Vagina (tissue), 2 donors: ENCODE results near the gene UBAP1L. TPM values are rescaled to one million over a fixed set of nuclear protein-coding genes. Genes with fewer than 3 reads are reported as not detected.
A peak's percentile ranks its signal among the peaks of the same experiment; 100 is the strongest.
"Not testable (repeated sequence)": the region's sequence is repeated elsewhere in the genome, so short reads cannot be mapped to it uniquely, and the experiment has no call there.

Experiments
- DNase-seq, 2 donors: peaks; one replicate each; pipeline ENCODE4 v3.0.0-alpha.2; 2017; ENCODE audit errors: extremely low spot score in 2 of 2
- H3K27ac ChIP-seq: fragments of 200-600 bp; sonication (generic); one replicate; pipeline ENCODE4 v1.5.1; 2019
- H3K27me3 ChIP-seq: fragments of 200-600 bp; sonication (generic); one replicate; pipeline ENCODE4 v1.5.1; 2019
- H3K36me3 ChIP-seq, 2 donors: fragments of 200-600 bp; sonication (generic); one replicate each; pipeline ENCODE4 v1.5.1; 2017 to 2019
- H3K4me1 ChIP-seq: fragments of 200-600 bp; sonication (generic); one replicate; pipeline ENCODE4 v1.5.1; 2019
- H3K4me3 ChIP-seq, 2 donors: fragments of 200-600 bp; sonication (generic); 1 replicate in 1 of 2; 2 replicates in 1 of 2; pipeline ENCODE4 v1.5.1; 2016 to 2019
- H3K9me3 ChIP-seq: fragments of 200-600 bp; sonication (generic); one replicate; pipeline ENCODE4 v1.5.1; 2019
- POLR2A ChIP-seq, 2 donors: fragments of 450-650 bp; IDR thresholded peaks; one replicate each; pipeline ENCODE4 v1.6.1; 2017; ENCODE audit warnings: antibody characterized with exemption in 2 of 2, mild to moderate bottlenecking in 2 of 2, moderate library complexity in 2 of 2
- POLR2AphosphoS5 ChIP-seq, 2 donors: sonication (generic); formaldehyde crosslinking; IDR thresholded peaks; one replicate each; pipeline ENCODE4 v1.9.0; 2017; ENCODE audit warnings: antibody characterized with exemption in 2 of 2, mild to moderate bottlenecking in 2 of 2, low read depth in 1 of 2; ENCODE audit not compliant: insufficient read depth in 1 of 2
- intact Hi-C: fragments of 100-400 bp; cut with DNase I; formaldehyde crosslinking; loops from one replicate; pipeline ENCODE4 v1.15.1; 2023
- total RNA-seq: library from RNA; depleted of rRNA; stranded (reverse); fragments of >200 nt; gene quantifications from one replicate; pipeline ENCODE4 v1.2.3, GENCODE V29; 2016
- TF ChIP-seq, protein P1 (sequence below), 3 experiments: fragments of 450-650 bp in 2 of 3; fragments of 200-600 bp in 1 of 3; sonication (generic) in 1 of 3; IDR thresholded peaks; one replicate each; pipeline ENCODE4 v1.5.1; 2017 to 2019; ENCODE audit warnings: antibody characterized with exemption in 3 of 3, mild to moderate bottlenecking in 2 of 3, moderate library complexity in 2 of 3

Gene UBAP1L
- total RNA-seq, 1 donor from 2014 or later = 5.4 TPM

DNA sequence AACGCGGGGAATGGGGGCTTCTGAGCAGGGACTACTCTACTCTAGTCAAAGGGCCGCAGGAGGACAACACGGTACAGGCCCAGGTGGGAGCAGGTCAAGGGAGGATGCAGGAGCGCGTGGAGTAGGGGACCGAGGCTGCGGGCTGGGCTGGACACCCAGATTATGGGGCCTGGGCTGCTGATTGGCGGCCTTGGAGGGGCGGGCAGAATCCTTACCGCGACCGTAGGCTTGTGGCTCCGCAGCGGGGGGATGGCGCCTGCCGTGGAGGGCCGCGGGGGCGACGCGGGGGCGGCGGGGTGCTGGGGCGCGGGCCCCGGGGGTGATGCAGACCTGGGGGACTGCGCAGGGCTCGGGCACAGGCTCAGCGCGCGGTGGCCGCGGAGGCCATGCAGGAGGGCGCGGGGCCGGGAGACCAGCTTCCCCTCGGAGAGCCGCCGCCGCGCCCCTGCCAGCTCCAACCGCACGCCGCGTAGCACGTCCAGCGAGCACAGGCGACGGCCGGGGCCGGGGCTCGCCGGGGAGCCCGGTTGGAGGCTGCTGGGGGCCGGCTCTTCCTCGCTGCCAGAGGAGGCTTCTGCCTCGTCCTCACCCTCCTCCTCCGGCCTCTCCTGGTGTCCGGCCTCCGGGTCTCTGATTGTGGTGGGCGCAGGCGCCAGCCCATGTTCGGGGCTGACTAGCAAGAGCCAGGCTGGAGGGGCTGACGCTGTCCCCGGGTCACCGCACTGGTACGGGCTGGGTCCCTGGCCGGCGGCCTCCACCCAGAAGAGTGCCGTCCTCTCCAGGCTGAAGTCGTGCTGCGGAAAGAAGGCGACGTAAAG is 12.9 kb downstream of the UBAP1L start:
- peak in 1 of 2 donors; percentile 46 for DNase-seq

DNA sequence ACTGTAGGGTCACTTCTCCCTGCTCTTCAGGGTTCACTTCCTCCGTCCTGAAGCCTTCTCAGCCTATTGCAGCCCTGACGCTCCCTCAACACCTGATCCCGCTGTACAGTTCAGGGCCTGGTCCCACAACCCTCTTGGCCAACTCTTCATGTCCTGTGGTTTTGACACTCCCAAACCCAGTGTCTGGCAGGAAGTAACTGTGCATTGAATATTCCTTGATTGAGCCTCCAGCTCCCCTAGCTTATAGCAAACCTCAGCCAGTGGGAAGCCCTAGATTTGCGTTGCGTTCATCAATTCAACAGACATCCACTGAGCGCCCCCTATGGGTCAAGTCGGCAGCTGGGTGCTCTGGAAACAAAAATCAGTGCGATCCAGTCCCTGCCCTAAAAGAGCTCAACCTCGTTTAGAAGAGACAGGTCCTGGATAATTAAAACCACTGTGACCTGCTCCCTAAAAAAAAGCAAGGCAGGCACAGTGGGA is 13.5 kb downstream of the UBAP1L start:
- peak in 1 of 2 donors; percentile 49 for DNase-seq
- Histone ChIP-seq H3K27me3 (no peaks in the 10 kb centered on the region), H3K36me3 (peaks cover 0 to 30% of the 10 kb centered on the region in 2 donors), H3K9me3 (no peaks in the 10 kb centered on the region), H3K27ac (peak overlapping the region; percentile 11), H3K4me1 (peaks cover 15% of the 10 kb centered on the region), H3K4me3 (no peak overlapping the region)
- intact Hi-C loops = no loop called here
- no peak for TF ChIP-seq POLR2AphosphoS5 (IDR thresholded peaks at IDR 0.05; ENCODE audit: insufficient read depth in 1 of 2, low read depth in 1 of 2)
- TF ChIP-seq, protein P1, sequence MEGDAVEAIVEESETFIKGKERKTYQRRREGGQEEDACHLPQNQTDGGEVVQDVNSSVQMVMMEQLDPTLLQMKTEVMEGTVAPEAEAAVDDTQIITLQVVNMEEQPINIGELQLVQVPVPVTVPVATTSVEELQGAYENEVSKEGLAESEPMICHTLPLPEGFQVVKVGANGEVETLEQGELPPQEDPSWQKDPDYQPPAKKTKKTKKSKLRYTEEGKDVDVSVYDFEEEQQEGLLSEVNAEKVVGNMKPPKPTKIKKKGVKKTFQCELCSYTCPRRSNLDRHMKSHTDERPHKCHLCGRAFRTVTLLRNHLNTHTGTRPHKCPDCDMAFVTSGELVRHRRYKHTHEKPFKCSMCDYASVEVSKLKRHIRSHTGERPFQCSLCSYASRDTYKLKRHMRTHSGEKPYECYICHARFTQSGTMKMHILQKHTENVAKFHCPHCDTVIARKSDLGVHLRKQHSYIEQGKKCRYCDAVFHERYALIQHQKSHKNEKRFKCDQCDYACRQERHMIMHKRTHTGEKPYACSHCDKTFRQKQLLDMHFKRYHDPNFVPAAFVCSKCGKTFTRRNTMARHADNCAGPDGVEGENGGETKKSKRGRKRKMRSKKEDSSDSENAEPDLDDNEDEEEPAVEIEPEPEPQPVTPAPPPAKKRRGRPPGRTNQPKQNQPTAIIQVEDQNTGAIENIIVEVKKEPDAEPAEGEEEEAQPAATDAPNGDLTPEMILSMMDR (IDR thresholded peaks at IDR 0.05) = peak; percentile 41 to 56 (median 47)

More for the DNA sequence above, 12.9 kb downstream of the UBAP1L start:
- peaks cover 0 to 30% of the 10 kb centered on the region in 2 donors for H3K36me3 ChIP-seq
- no peaks in the 10 kb centered on the region for H3K9me3 ChIP-seq
- intact Hi-C loops = no loop called here
- peaks cover 15% of the 10 kb centered on the region for H3K4me1 ChIP-seq
- no peak overlapping the region for H3K4me3 ChIP-seq
- TF ChIP-seq, protein P1 (IDR thresholded peaks at IDR 0.05) = no peak
- no peak for TF ChIP-seq POLR2A (IDR thresholded peaks at IDR 0.05)
- no peak for TF ChIP-seq POLR2AphosphoS5 (IDR thresholded peaks at IDR 0.05; ENCODE audit: insufficient read depth in 1 of 2, low read depth in 1 of 2)
- no peak overlapping the region for H3K27ac ChIP-seq
- H3K27me3 ChIP-seq = no peaks in the 10 kb centered on the region

DNA sequence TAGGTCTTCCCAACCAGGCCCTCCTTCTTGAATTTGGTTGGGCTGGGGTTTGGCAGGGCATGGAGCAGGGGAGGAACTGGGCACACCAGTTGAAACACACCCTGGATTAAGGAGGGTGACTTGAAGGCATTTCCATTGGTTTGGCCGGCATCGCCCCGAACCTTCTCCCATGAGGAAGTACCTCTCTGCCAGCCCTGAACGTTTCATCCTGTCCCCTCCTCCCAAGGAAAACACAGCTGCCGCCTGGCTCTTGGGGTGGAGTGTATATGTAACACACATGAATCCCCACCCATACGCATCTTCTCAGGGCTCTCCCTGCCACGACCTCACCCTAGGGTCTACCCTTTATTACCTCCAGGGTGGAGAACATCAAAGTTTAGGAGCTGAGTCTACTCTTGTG is 14.6 kb downstream of the UBAP1L start:
- peaks cover 0 to 23% of the 10 kb centered on the region in 2 donors for H3K36me3 ChIP-seq
- intact Hi-C loops = no loop called here
- no peaks in the 10 kb centered on the region for H3K9me3 ChIP-seq
- H3K4me1 ChIP-seq = peaks cover 15% of the 10 kb centered on the region
- no peak overlapping the region for H3K27ac ChIP-seq
- H3K4me3 ChIP-seq = no peak overlapping the region
- no peaks in the 10 kb centered on the region for H3K27me3 ChIP-seq
- TF ChIP-seq, protein P1 (IDR thresholded peaks at IDR 0.05) = no peak
- TF ChIP-seq POLR2AphosphoS5 (IDR thresholded peaks at IDR 0.05; ENCODE audit: insufficient read depth in 1 of 2, low read depth in 1 of 2) (no peak), POLR2A (IDR thresholded peaks at IDR 0.05) (no peak)
- DNase-seq = peak; percentile 83 to 84

DNA sequence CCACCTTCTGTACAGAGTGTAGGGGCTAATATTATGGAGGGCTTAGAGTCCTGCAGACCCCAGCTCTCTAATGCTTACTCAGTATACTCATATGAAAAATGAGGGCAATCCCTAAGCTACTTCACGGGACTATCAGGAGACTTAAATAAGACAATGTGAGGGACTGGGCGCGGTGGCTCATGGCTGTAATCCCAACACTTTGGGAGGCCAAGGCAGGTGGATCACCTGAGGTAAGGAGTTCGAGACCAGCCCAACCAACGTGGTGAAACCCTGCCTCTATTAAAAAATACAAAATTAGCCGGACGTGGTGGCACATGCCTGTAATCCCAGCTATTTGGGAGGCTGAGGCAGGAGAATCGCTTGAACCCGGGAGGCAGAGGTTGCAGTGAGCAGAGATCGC is 15.2 kb downstream of the UBAP1L start:
- H3K27ac ChIP-seq, intact Hi-C loops, H3K4me3 ChIP-seq, H3K9me3 ChIP-seq, DNase-seq, H3K27me3 ChIP-seq: not testable (repeated sequence)
- peaks cover 18% of the 10 kb centered on the region for H3K4me1 ChIP-seq
- peaks cover 0 to 17% of the 10 kb centered on the region in 2 donors for H3K36me3 ChIP-seq

DNA sequence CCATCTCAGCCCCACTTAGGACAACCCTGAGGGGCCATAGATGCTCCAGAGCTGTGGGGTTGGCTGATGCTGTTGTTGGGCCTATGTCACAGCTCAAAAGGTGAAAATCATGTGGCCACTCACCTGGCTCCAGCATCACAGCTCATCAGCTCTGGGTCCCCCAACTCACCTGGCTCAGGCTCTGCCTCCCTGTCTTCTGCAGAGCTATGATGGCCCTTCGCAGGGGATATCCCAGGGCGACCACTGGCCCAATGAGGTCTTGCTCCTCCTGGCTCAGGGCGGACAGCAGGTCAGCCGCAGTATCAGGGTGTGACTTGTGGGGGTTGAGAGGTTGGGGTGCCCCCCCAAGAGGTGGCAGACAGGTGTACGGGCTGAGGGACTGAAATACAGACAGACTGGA is 15.7 kb downstream of the UBAP1L start:
- Histone ChIP-seq H3K4me3 (no peak overlapping the region), H3K27me3 (no peaks in the 10 kb centered on the region), H3K27ac (no peak overlapping the region), H3K36me3 (peaks cover 0 to 12% of the 10 kb centered on the region in 2 donors), H3K4me1 (peaks cover 22% of the 10 kb centered on the region), H3K9me3 (no peaks in the 10 kb centered on the region)
- intact Hi-C loops = no loop called here
- TF ChIP-seq, protein P1 (IDR thresholded peaks at IDR 0.05) = no peak
- TF ChIP-seq POLR2AphosphoS5 (IDR thresholded peaks at IDR 0.05; ENCODE audit: insufficient read depth in 1 of 2, low read depth in 1 of 2) = no peak
- no peak for DNase-seq
